OCI-LY1 (cell line): ENCODE data around the gene SPINK5.

Experiments used
- H2AFZ ChIP-seq: fragments of 200-600 bp; sonication (generic), shearing (Covaris generic); 2 replicates; pipeline ENCODE4 v1.6.0; 2014; ENCODE audit warnings: antibody characterized with exemption, mild to moderate bottlenecking, low read length
- H3F3A ChIP-seq: fragments of 200-600 bp; sonication (generic), shearing (Covaris generic); 2 replicates; pipeline ENCODE4 v1.6.0; 2014; ENCODE audit warnings: mild to moderate bottlenecking, antibody characterized with exemption, low read length, moderate library complexity; ENCODE audit not compliant: insufficient read depth
- H3K27ac ChIP-seq: fragments of 200-600 bp; sonication (generic); 2 replicates; pipeline ENCODE4 v1.5.1; 2014; ENCODE audit warnings: low read length, mixed run types, mild to moderate bottlenecking, low read depth; ENCODE audit not compliant: poor library complexity, severe bottlenecking
- H3K27me3 ChIP-seq: fragments of 200-600 bp; sonication (generic); 2 replicates; pipeline ENCODE4 v1.6.0; 2014; ENCODE audit warnings: antibody characterized with exemption, mild to moderate bottlenecking, low read length, moderate library complexity; ENCODE audit not compliant: insufficient read depth
- H3K36me3 ChIP-seq: fragments of 200-600 bp; sonication (generic); 2 replicates; pipeline ENCODE4 v1.6.1; 2014; ENCODE audit warnings: mild to moderate bottlenecking, antibody characterized with exemption, low read length, moderate library complexity, mixed read lengths; ENCODE audit not compliant: insufficient read depth
- H3K4me1 ChIP-seq: fragments of 200-600 bp; sonication (generic); 2 replicates; pipeline ENCODE4 v1.5.1; 2014; ENCODE audit warnings: mild to moderate bottlenecking, low read length, moderate library complexity; ENCODE audit not compliant: insufficient read depth, severe bottlenecking
- H3K4me2 ChIP-seq: fragments of 200-600 bp; sonication (generic), shearing (Covaris generic); 2 replicates; pipeline ENCODE4 v1.6.1; 2014; ENCODE audit warnings: low read length
- H3K4me3 ChIP-seq: fragments of 200-600 bp; sonication (generic); 2 replicates; pipeline ENCODE4 v1.5.1; 2014; ENCODE audit warnings: low read length, low read depth, mild to moderate bottlenecking, mixed read lengths; ENCODE audit not compliant: poor library complexity, severe bottlenecking
- H3K79me2 ChIP-seq: fragments of 200-600 bp; shearing (Covaris generic); 2 replicates; pipeline ENCODE4 v1.6.1; 2016; ENCODE audit warnings: mixed run types, low read length, mixed read lengths; ENCODE audit not compliant: insufficient read depth
- H3K9ac ChIP-seq: fragments of 200-600 bp; sonication (generic), shearing (Covaris generic); 2 replicates; pipeline ENCODE4 v1.6.1; 2014; ENCODE audit warnings: mild to moderate bottlenecking, low read length, mixed read lengths
- H3K9me2 ChIP-seq: fragments of 200-600 bp; sonication (generic), shearing (Covaris generic); 2 replicates; pipeline ENCODE4 v1.6.1; 2014; ENCODE audit warnings: low read depth, mild to moderate bottlenecking, low read length, mixed read lengths
- H3K9me3 ChIP-seq: fragments of 200-600 bp; shearing (Covaris generic); 2 replicates; pipeline ENCODE4 v1.6.1; 2014; ENCODE audit warnings: low read length, mixed read lengths
- H4K20me1 ChIP-seq: fragments of 200-600 bp; sonication (generic), shearing (Covaris generic); 2 replicates; pipeline ENCODE4 v1.6.0; 2016; ENCODE audit warnings: mild to moderate bottlenecking, low read length; ENCODE audit not compliant: insufficient read depth
- EZH2 ChIP-seq: fragments of 200-600 bp; sonication (generic), shearing (Covaris generic); IDR thresholded peaks from 2 replicates; pipeline ENCODE4 v1.8.0; 2017; ENCODE audit warnings: borderline replicate concordance, mixed run types, mild to moderate bottlenecking, antibody characterized with exemption, low read length, moderate library complexity, mixed read lengths
- TF ChIP-seq, protein P1 (sequence below): fragments of 200-600 bp; sonication (generic), shearing (Covaris generic); IDR thresholded peaks from 2 replicates; pipeline ENCODE4 v1.5.1; 2017; ENCODE audit warnings: mild to moderate bottlenecking, antibody characterized with exemption, low read length, moderate library complexity, mixed read lengths

The SPINK5 gene

GRCh38 chr5:148060309-148060708 lies 3.5 kb upstream of the SPINK5 start:
- H3K9me2 ChIP-seq, result no peaks in the 10 kb centered on the region
- no peak overlapping the region for H3K4me3 ChIP-seq
- TF ChIP-seq EZH2, result no peak
- TF ChIP-seq, protein P1, sequence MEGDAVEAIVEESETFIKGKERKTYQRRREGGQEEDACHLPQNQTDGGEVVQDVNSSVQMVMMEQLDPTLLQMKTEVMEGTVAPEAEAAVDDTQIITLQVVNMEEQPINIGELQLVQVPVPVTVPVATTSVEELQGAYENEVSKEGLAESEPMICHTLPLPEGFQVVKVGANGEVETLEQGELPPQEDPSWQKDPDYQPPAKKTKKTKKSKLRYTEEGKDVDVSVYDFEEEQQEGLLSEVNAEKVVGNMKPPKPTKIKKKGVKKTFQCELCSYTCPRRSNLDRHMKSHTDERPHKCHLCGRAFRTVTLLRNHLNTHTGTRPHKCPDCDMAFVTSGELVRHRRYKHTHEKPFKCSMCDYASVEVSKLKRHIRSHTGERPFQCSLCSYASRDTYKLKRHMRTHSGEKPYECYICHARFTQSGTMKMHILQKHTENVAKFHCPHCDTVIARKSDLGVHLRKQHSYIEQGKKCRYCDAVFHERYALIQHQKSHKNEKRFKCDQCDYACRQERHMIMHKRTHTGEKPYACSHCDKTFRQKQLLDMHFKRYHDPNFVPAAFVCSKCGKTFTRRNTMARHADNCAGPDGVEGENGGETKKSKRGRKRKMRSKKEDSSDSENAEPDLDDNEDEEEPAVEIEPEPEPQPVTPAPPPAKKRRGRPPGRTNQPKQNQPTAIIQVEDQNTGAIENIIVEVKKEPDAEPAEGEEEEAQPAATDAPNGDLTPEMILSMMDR, result no peak

DNA sequence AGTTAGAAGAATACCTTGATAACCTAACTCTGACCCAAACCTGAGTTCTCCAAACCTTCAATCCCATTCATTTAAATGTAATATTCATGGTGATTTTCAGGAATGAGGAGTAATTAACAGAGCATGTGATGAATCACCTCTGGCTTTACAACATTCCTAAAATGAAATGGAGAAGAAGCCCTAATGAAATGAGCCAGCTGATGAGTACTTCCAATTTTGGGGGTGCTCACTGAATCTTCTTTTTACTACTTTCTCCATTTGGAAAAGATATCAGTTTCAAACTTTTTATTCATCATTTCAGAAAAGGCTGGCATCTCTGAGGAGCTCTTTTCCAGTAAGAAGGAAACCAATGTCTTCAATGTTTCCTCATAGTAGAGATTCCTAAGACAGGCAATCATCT lies 2.9 kb upstream of the SPINK5 start:
- Histone ChIP-seq H3F3A (no peaks in the 10 kb centered on the region; the same call in 1 of the 2 replicates), H3K9ac (no peak overlapping the region), H3K36me3 (no peaks in the 10 kb centered on the region), H3K27me3 (no peaks in the 10 kb centered on the region), H3K27ac (no peak overlapping the region), H3K79me2 (no peaks in the 10 kb centered on the region), H3K9me3 (no peaks in the 10 kb centered on the region), H4K20me1 (no peaks in the 10 kb centered on the region), H3K9me2 (no peaks in the 10 kb centered on the region), H3K4me2 (no peak overlapping the region), H3K4me1 (no peaks in the 10 kb centered on the region), H3K4me3 (no peak overlapping the region), H2AFZ (no peak overlapping the region)
- TF ChIP-seq EZH2, result no peak
- TF ChIP-seq, protein P1, result no peak

More at GRCh38 chr5:148060309-148060708, 3.5 kb upstream of the SPINK5 start:
- no peaks in the 10 kb centered on the region; the same call in 1 of the 2 replicates for H3F3A ChIP-seq
- no peaks in the 10 kb centered on the region for H3K27me3 ChIP-seq
- H3K4me1 ChIP-seq, result no peaks in the 10 kb centered on the region
- no peak overlapping the region for H3K9ac ChIP-seq
- H4K20me1 ChIP-seq, result no peaks in the 10 kb centered on the region
- H3K36me3 ChIP-seq, result no peaks in the 10 kb centered on the region
- H3K79me2 ChIP-seq, result no peaks in the 10 kb centered on the region
- H2AFZ ChIP-seq, result no peak overlapping the region
- H3K9me3 ChIP-seq, result no peaks in the 10 kb centered on the region
- H3K4me2 ChIP-seq, result no peak overlapping the region
- no peak overlapping the region for H3K27ac ChIP-seq

DNA sequence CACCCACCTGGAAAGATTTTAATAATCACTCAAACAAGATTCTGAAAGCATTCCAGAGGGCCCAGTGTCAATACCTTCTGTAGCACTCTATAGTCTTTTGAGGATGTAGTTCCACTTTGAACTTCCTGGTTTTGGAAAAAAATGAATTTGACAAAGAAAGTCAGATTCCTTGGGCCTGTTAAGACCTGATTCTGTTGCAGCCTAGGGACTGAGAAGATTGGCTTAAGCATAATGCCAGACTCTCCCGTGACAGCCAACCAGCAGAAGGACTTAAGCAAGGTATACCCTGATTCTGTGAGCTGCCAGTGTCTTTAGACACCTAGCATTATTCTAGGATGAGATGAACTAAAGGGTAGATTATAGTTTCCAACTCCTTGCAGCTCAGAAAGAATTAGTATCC lies 6.8 kb downstream of the SPINK5 start:
- Histone ChIP-seq H3K9ac (no peak overlapping the region), H4K20me1 (no peaks in the 10 kb centered on the region), H3K4me3 (no peak overlapping the region), H3K27me3 (no peaks in the 10 kb centered on the region), H3F3A (no peaks in the 10 kb centered on the region), H3K79me2 (no peaks in the 10 kb centered on the region), H3K9me3 (no peaks in the 10 kb centered on the region), H3K9me2 (no peaks in the 10 kb centered on the region), H3K36me3 (no peaks in the 10 kb centered on the region), H2AFZ (no peak overlapping the region), H3K4me1 (no peaks in the 10 kb centered on the region), H3K4me2 (no peak overlapping the region), H3K27ac (no peak overlapping the region)
- TF ChIP-seq, protein P1, result no peak
- no peak for TF ChIP-seq EZH2
